Endothelial cell (in vitro differentiated cells): Measurements from ENCODE around the gene MRAP2. TPM values are rescaled to one million over a fixed set of nuclear protein-coding genes. Genes with fewer than 3 reads are reported as not detected.

Source experiments
- DNase-seq: peaks from one replicate; pipeline ENCODE4 v3.0.0; 2021; ENCODE audit warnings: low spot score
- H3K27ac Mint-ChIP-seq: one replicate; pipeline ENCODE4 v1.8.0; 2021; ENCODE audit warnings: mixed read lengths, inconsistent platforms; ENCODE audit not compliant: unreplicated experiment
- H3K27me3 Mint-ChIP-seq: one replicate; pipeline ENCODE4 v1.8.0; 2021; ENCODE audit warnings: mild to moderate bottlenecking, moderate library complexity, mixed read lengths, inconsistent platforms; ENCODE audit not compliant: unreplicated experiment
- H3K36me3 Mint-ChIP-seq: one replicate; pipeline ENCODE4 v1.8.0; 2021; ENCODE audit warnings: mild to moderate bottlenecking, low read depth, mixed read lengths, inconsistent platforms; ENCODE audit not compliant: unreplicated experiment
- H3K4me1 Mint-ChIP-seq: one replicate; pipeline ENCODE4 v1.8.0; 2021; ENCODE audit warnings: mild to moderate bottlenecking, mixed read lengths, inconsistent platforms; ENCODE audit not compliant: unreplicated experiment
- H3K4me3 Mint-ChIP-seq: one replicate; pipeline ENCODE4 v1.8.0; 2021; ENCODE audit warnings: mild to moderate bottlenecking, mixed read lengths, inconsistent platforms; ENCODE audit not compliant: unreplicated experiment
- H3K9me3 Mint-ChIP-seq: one replicate; pipeline ENCODE4 v1.8.0; 2021; ENCODE audit warnings: mixed read lengths, inconsistent platforms; ENCODE audit not compliant: unreplicated experiment
- CTCF ChIP-seq: fragments of 200-600 bp; sonication (generic); IDR thresholded peaks from one replicate; pipeline ENCODE4 v1.5.0; 2021; ENCODE audit warnings: antibody characterized with exemption; ENCODE audit not compliant: unreplicated experiment
- total RNA-seq: library from RNA; stranded (reverse); fragmentation: NEBNext Ultra II Directional; extraction: Animal tissue kit (Norgen Biotek cat#: 25700); gene quantifications from one replicate; pipeline ENCODE4 v1.2.1, GENCODE V29; 2021; ENCODE audit not compliant: unreplicated experiment

The MRAP2 gene
- total RNA-seq, 1 donor from 2014 or later: 5.1 TPM

GRCh38 chr6:84007871-84008270 lies 25.7 kb upstream of the MRAP2 start:
- Mint-ChIP-seq H3K9me3 (no peaks in the 10 kb centered on the region), H3K4me1 (no peaks in the 10 kb centered on the region), H3K4me3 (no peak overlapping the region), H3K27ac (no peak overlapping the region), H3K36me3 (no peaks in the 10 kb centered on the region), H3K27me3 (no peaks in the 10 kb centered on the region)
- DNase-seq: no peak
- TF ChIP-seq CTCF: no peak

GRCh38 chr6:84013354-84013753 lies 20.2 kb upstream of the MRAP2 start:
- TF ChIP-seq CTCF: no peak
- Mint-ChIP-seq H3K9me3 (no peaks in the 10 kb centered on the region), H3K27me3 (no peaks in the 10 kb centered on the region), H3K27ac (no peak overlapping the region), H3K4me3 (no peak overlapping the region), H3K4me1 (peaks cover 7% of the 10 kb centered on the region), H3K36me3 (no peaks in the 10 kb centered on the region)
- DNase-seq: no peak

DNA sequence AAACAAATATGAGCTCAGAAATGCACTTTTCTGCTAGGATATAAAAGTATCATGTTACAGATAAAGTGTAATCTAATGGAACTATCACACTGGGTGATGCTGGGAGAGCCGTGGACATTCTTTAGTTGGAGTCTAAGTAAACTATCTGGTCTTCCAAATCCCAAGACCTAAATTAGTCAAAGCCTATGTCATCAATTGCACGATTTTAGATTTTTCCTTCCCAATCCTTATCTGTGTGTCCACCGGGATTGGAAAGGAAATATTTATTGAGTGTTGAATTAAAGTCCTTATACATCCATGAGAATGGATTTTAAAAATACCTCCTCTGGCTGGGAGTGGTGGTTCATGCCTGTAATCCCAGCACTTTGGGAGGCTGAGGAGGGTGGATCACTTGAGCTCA lies 19.6 kb upstream of the MRAP2 start:
- H3K4me1 Mint-ChIP-seq: peaks cover 7% of the 10 kb centered on the region
- no peaks in the 10 kb centered on the region for H3K9me3 Mint-ChIP-seq
- no peak overlapping the region for H3K4me3 Mint-ChIP-seq
- no peak for TF ChIP-seq CTCF
- H3K36me3 Mint-ChIP-seq: no peaks in the 10 kb centered on the region
- peaks cover 1% of the 10 kb centered on the region for H3K27me3 Mint-ChIP-seq
- no peak for DNase-seq
- no peak overlapping the region for H3K27ac Mint-ChIP-seq

- TF ChIP-seq CTCF: no peak
- Mint-ChIP-seq H3K4me1 (peaks cover 7% of the 10 kb centered on the region), H3K4me3 (no peak overlapping the region)
Measured at GRCh38 chr6:84016029-84016428, 17.5 kb upstream of the MRAP2 start.

GRCh38 chr6:84017709-84018452 lies 15.7 kb upstream of the MRAP2 start:
- Mint-ChIP-seq H3K36me3 (no peaks in the 10 kb centered on the region), H3K4me1 (peaks cover 7% of the 10 kb centered on the region), H3K27ac (no peak overlapping the region), H3K4me3 (no peak overlapping the region), H3K27me3 (peaks cover 1% of the 10 kb centered on the region), H3K9me3 (no peaks in the 10 kb centered on the region)
- TF ChIP-seq CTCF: no peak
- DNase-seq: no peak

More at GRCh38 chr6:84016029-84016428, 17.5 kb upstream of the MRAP2 start:
- no peak for DNase-seq
- Mint-ChIP-seq H3K27ac (no peak overlapping the region), H3K36me3 (no peaks in the 10 kb centered on the region), H3K27me3 (peaks cover 1% of the 10 kb centered on the region), H3K9me3 (no peaks in the 10 kb centered on the region)
